GM21576 (cell line): ENCODE results near the gene SCN5A.
"Not testable (repeated sequence)": the region's sequence is repeated elsewhere in the genome, so short reads cannot be mapped to it uniquely, and the experiment has no call there.

Experiments
- ATAC-seq: cut with Tn5 transposase; IDR thresholded peaks from one replicate; pipeline ENCODE4 v1.9.1; 2021; ENCODE audit warnings: mild to moderate bottlenecking, moderate library complexity; ENCODE audit not compliant: unreplicated experiment

The SCN5A gene

GRCh38 chr3:38580450-38581382 lies 68.8 kb downstream of the SCN5A start:
- ATAC-seq = no peak

GRCh38 chr3:38579551-38580449 lies 69.7 kb downstream of the SCN5A start:
- ATAC-seq = no peak

GRCh38 chr3:38579141-38579540 lies 70.3 kb downstream of the SCN5A start:
- ATAC-seq = no peak

DNA sequence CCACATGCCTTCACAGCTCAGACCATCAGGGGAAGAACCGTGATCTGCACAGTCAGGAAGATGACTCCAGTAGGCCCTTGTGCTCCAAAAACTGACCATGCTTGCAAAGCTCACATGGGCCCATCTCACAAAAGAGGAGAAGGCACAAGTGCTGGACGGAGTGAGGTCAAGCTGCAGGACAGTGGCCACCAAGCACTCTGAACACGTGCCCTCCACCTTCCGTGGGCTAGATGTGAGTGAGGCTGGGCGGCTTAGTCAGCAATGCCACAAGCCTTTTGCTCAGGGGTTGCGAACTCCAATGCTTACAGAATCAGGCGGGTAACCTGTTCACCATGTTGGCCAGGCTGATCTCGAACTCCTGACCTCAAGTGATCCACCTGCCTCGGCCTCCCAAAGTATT lies 70.9 kb downstream of the SCN5A start:
- ATAC-seq = no peak

DNA sequence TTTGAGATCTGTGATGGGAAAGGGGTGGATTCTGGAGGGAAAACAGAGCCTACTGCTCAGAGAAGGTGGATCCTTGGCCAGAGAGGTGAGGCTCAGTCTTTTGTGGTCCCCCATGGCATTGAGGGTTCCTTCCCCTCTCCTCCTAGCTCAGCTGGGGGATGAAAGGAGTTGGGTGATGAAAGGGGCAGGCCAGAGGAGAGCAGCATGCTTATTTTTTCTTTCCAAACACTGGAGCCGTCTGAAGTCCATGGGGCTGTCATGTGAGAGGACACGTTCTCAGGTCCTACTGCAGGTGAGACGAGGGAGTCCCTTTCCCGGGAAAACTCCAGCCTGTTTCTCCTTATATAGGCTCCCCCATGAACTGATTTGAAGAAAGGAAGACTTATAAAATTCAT lies 71.4 kb downstream of the SCN5A start:
- no peak for ATAC-seq

DNA sequence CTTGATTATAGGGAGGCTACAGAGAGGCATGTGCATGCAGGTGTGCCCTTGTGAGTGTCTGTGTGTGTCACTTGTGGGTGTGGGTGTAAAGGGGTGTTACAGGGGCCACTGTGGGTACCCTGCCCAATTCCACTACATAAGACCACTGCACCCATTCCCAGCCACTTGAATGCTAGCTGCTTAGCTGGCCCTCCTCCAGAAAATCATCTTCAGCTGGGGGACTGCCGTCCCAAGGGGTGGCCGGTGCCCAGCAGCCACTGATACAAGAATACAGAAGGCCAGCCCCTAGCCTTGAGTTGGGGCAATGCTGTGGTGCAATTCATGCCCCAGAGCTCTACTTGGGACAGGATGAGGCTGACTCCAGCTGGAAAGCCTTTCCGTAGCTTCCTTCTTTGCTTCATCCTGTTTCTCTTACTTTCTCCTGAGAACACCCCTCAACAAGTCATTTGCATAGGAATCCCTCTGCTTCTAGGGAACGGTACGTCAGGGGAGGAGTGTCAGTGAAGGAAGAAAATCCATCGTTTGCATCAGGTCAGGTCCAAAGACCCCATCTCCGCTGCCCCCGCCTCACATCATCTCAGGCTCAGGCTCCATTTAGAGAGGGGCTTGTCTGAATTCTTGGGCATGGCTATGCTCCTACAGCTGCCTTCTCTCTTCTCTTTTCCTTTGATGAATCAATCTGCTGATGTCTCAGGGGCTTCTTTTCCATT lies 72.0 kb downstream of the SCN5A start:
- ATAC-seq = no peak

DNA sequence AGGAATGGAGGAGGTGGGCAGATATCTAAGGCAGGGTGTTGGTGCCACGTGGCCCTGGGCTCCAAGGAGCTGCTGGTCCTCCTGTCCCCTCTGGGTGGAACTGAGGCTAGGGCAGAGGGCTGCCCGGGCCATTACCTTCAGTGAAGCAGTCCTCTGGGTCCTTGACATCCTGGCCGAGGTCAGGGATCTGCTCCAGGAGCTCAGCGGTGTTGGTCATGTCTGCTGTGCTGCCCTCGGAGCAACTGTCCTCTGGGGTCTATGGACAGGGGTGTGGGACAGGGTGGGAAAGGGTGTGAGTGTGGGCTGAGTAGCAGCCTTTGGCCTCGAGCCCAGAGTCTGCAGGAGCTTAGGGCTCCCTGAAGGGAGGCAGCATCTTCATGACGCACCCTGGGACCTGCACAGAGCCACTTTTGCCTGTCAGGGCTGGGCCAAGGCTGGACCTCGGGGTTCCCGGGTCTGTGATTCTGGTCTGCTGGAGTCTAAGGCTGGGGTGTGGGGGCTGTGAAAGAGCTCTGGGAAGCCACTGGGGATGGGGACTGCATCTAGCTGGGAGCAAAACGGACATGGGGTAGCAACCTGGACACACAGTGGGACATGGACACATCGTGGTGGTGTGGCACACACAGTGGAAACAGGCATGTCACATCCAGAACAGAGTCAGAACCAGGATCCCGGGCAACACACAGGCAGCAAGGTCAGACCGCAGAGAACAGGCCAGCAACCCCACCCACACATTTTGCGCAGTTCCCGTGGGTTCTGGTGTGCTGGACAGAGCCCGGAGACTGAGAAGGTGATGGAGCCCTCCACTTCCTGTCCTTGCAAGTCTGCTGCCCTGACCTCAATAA lies 72.7 kb downstream of the SCN5A start:
- ATAC-seq = no peak

- no peak for ATAC-seq
Measured at GRCh38 chr3:38576131-38576525, 73.4 kb downstream of the SCN5A start.

GRCh38 chr3:38575279-38575843 lies 74.1 kb downstream of the SCN5A start:
- no peak for ATAC-seq

- ATAC-seq = no peak
Measured at GRCh38 chr3:38574411-38575278, 74.8 kb downstream of the SCN5A start.

GRCh38 chr3:38573556-38573955 lies 75.9 kb downstream of the SCN5A start:
- ATAC-seq = no peak

- no peak for ATAC-seq
Measured at GRCh38 chr3:38573111-38573510, 76.4 kb downstream of the SCN5A start.

DNA sequence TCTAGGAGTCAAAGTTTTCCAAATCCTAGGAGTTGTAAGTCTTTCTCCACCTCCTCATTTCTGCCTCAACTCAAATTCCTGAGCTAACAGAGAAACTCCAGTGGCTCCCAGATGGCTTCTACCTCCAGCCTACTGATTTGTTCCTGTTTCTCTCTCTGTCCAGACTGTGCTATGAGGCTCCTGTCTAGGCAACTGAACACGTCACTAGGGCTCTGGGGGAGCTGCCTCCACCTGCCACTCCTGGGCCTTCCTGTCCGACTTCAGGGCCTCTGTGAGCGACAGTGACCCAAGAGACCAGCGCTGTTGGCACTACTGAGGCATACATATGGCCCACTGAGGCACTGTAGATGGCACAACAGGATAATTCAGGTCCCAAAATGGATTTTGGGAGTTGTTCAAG lies 82.0 kb downstream of the SCN5A start:
- no peak for ATAC-seq

- ATAC-seq = not testable (repeated sequence)
Measured at GRCh38 chr3:38566794-38567193, 82.7 kb downstream of the SCN5A start.

GRCh38 chr3:38566215-38566528 lies 83.3 kb downstream of the SCN5A start:
- no peak for ATAC-seq

- no peak for ATAC-seq
Measured at GRCh38 chr3:38565339-38566214, 83.9 kb downstream of the SCN5A start.

GRCh38 chr3:38564631-38565338 lies 84.7 kb downstream of the SCN5A start:
- ATAC-seq = no peak

DNA sequence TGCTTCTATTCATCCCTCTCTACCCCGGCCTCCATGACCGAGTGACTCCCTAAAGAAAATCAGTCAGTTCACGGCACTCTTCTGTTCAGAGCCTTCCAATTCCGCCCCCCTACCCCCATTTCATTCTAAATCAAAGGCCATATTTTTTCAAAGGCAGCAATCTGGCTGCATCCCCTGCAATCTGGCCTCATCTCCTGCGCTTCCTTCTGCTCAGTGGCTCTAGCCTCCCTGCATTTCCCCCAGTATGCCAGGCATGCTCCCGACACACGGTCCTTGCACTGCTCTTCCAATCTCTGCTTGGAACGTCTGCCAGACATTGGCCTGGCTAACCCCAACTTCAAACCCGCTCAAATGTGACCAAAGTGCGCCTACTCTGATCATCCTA lies 85.6 kb downstream of the SCN5A start:
- ATAC-seq = no peak
